Thyroid gland (tissue), 4 donors: ENCODE data around the gene POLR2J2.
"Not testable (repeated sequence)": the region's sequence is repeated elsewhere in the genome, so short reads cannot be mapped to it uniquely, and the experiment has no call there.

Experiments
- CTCF ChIP-seq, 6 experiments: fragments of 200-600 bp in 3 of 6; fragments of 450-650 bp in 3 of 6; sonication (generic) in 3 of 6; IDR thresholded peaks; one replicate each; pipeline ENCODE4 v1.5.1; 2016 to 2019; ENCODE audit warnings: antibody characterized with exemption in 6 of 6, mild to moderate bottlenecking in 2 of 6, inconsistent platforms in 1 of 6, moderate library complexity in 1 of 6
- POLR2A ChIP-seq, 2 donors: fragments of 450-650 bp; IDR thresholded peaks; one replicate each; pipeline ENCODE4 v1.6.1; 2017; ENCODE audit warnings: antibody characterized with exemption in 2 of 2, mild to moderate bottlenecking in 2 of 2, moderate library complexity in 1 of 2

GRCh38 chr7:102647813-102648212 is 23.6 kb downstream of the POLR2J2 start:
- not testable (repeated sequence) for TF ChIP-seq CTCF, POLR2A (IDR thresholded peaks at IDR 0.05)
